KMS-11 (cell line): Measurements from ENCODE around the gene GPATCH1.
"Not testable (repeated sequence)": the region's sequence is repeated elsewhere in the genome, so short reads cannot be mapped to it uniquely, and the experiment has no call there.

ENCODE experiments used
- H2AFZ ChIP-seq: fragments of 200-600 bp; sonication (generic); 2 replicates; pipeline ENCODE4 v1.6.1; 2016; ENCODE audit warnings: antibody characterized with exemption, mixed run types, low read depth
- H3K27ac ChIP-seq: fragments of 200-600 bp; sonication (generic); 2 replicates; pipeline ENCODE4 v1.6.1; 2016; ENCODE audit warnings: mild to moderate bottlenecking, mixed run types
- H3K27me3 ChIP-seq: fragments of 200-600 bp; sonication (generic); 2 replicates; pipeline ENCODE4 v1.6.1; 2017; ENCODE audit warnings: mild to moderate bottlenecking, low read depth, mixed run types, moderate library complexity; ENCODE audit not compliant: insufficient read depth
- H3K36me3 ChIP-seq: fragments of 200-600 bp; sonication (generic); 2 replicates; pipeline ENCODE4 v1.6.1; 2017; ENCODE audit warnings: mild to moderate bottlenecking, mixed run types; ENCODE audit not compliant: insufficient read depth
- H3K4me1 ChIP-seq: fragments of 200-600 bp; sonication (generic); 2 replicates; pipeline ENCODE4 v1.6.1; 2016; ENCODE audit warnings: mild to moderate bottlenecking, low read depth, mixed run types; ENCODE audit not compliant: poor library complexity, severe bottlenecking
- H3K4me2 ChIP-seq: fragments of 200-600 bp; sonication (generic); 2 replicates; pipeline ENCODE4 v1.7.0; 2016; ENCODE audit warnings: mild to moderate bottlenecking, mixed run types
- H3K4me3 ChIP-seq: fragments of 200-600 bp; sonication (generic); IDR thresholded peaks from 2 replicates; pipeline ENCODE4 v1.6.1; 2017; ENCODE audit warnings: low read depth, low read length, mixed read lengths; ENCODE audit not compliant: insufficient read depth
- H3K79me2 ChIP-seq: fragments of 200-600 bp; sonication (generic); 2 replicates; pipeline ENCODE4 v1.6.1; 2016; ENCODE audit warnings: low read depth, mixed run types; ENCODE audit not compliant: insufficient read depth
- H3K9ac ChIP-seq: fragments of 200-600 bp; sonication (generic); 2 replicates; pipeline ENCODE4 v1.6.1; 2016; ENCODE audit warnings: mild to moderate bottlenecking, mixed run types
- H4K20me1 ChIP-seq: fragments of 200-600 bp; sonication (generic); 2 replicates; pipeline ENCODE4 v1.6.1; 2016; ENCODE audit warnings: mild to moderate bottlenecking, mixed run types; ENCODE audit not compliant: insufficient read depth
- TF ChIP-seq, protein P1 (sequence below): fragments of 200-600 bp; sonication (generic); conservative IDR thresholded peaks from 2 replicates; pipeline ENCODE4 v1.6.1; 2017; ENCODE audit warnings: low read depth, mild to moderate bottlenecking, antibody characterized with exemption, low read length, moderate library complexity, mixed read lengths

The GPATCH1 gene

DNA sequence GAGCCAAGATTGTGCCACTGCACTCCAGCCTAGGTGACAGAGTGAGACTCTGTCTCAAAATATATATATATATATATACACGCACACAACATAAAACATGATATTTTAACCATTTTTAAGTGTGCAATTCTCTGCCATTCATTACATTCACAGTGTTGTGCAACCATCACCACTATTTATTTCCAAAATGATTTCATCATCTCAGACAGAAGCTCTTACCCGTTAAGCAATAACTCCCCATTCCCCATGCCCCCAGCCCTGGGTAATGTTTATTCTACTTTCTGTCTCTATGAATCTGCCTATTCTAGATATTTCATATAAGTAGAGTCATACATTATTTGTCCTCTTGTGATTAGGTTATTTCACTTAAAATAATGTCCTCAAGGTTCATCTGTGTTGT lies 71.2 kb downstream of the GPATCH1 start:
- Histone ChIP-seq H3K4me2 (no peak overlapping the region), H3K36me3 (no peaks in the 10 kb centered on the region), H2AFZ (no peak overlapping the region), H3K9ac (no peak overlapping the region), H3K27ac (no peak overlapping the region), H3K4me3 (no peak overlapping the region), H3K4me1 (no peaks in the 10 kb centered on the region), H3K79me2 (no peaks in the 10 kb centered on the region), H4K20me1 (no peaks in the 10 kb centered on the region), H3K27me3 (no peaks in the 10 kb centered on the region)
- TF ChIP-seq, protein P1, sequence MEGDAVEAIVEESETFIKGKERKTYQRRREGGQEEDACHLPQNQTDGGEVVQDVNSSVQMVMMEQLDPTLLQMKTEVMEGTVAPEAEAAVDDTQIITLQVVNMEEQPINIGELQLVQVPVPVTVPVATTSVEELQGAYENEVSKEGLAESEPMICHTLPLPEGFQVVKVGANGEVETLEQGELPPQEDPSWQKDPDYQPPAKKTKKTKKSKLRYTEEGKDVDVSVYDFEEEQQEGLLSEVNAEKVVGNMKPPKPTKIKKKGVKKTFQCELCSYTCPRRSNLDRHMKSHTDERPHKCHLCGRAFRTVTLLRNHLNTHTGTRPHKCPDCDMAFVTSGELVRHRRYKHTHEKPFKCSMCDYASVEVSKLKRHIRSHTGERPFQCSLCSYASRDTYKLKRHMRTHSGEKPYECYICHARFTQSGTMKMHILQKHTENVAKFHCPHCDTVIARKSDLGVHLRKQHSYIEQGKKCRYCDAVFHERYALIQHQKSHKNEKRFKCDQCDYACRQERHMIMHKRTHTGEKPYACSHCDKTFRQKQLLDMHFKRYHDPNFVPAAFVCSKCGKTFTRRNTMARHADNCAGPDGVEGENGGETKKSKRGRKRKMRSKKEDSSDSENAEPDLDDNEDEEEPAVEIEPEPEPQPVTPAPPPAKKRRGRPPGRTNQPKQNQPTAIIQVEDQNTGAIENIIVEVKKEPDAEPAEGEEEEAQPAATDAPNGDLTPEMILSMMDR, result no peak

DNA sequence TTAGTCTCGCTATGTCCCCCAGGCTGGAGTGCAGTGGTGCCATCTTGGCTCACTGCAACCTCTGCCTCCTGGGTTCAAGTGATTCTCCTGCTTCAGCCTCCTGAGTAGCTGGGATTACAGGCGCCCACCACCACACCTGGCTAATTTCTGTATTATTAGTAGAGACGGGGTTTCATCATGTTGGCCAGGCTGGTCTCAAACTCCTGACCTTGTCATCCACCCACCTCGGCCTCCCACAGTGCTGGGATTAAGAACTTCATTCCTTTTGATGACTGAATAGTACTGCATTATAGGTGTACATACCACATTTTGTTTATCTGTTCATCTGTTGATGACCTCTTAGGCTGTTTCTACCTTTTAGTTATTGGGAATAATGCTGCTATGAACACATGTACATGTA lies 71.6 kb downstream of the GPATCH1 start:
- not testable (repeated sequence) for H3K27me3 ChIP-seq, H3K4me3 ChIP-seq, H4K20me1 ChIP-seq, H3K4me2 ChIP-seq, H2AFZ ChIP-seq, H3K4me1 ChIP-seq, H3K9ac ChIP-seq, H3K36me3 ChIP-seq, H3K79me2 ChIP-seq, H3K27ac ChIP-seq

DNA sequence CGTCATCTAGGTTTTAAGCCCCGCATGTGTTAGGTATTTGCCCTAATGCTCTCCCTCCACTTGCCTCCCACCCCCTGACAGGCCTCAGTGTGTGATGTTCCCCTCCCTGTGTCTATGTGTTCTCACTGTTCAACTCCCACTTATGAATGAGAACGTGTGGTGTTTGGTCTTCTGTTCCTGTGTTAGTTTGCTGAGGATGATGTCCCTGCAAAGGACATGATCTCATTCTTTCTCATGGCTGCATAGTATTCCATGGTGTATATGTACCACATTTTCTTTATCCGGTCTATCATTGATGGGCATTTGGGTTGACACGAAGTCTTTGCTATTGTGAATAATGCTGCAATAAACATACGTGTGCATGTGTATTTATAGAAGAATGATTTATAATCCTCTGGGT lies 73.3 kb downstream of the GPATCH1 start:
- not testable (repeated sequence) for H2AFZ ChIP-seq, H3K79me2 ChIP-seq, H3K4me2 ChIP-seq, H3K27me3 ChIP-seq, H3K27ac ChIP-seq, H4K20me1 ChIP-seq, H3K9ac ChIP-seq, H3K4me3 ChIP-seq, H3K4me1 ChIP-seq, H3K36me3 ChIP-seq

DNA sequence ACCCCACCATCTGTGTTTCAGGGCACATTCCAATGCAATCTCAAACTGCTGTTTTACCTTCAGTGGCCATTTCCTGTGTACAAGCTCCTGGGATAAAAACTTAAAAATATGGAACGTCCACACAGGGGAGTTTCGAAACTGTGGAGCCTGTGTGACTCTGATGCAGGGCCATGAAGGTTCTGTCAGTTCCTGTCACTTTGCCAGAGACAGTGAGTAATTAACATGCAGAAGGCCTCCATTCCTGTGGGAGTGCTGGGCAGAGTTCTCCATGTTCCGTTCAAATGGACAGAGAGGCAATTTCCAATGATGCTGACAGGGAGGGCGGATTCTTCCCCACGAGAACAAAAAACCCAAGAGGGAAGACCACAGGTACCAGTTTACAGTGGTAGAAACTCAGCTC lies 75.4 kb downstream of the GPATCH1 start:
- Histone ChIP-seq H3K27me3 (no peaks in the 10 kb centered on the region), H3K27ac (no peak overlapping the region), H3K4me2 (no peak overlapping the region), H3K9ac (no peak overlapping the region), H4K20me1 (no peaks in the 10 kb centered on the region), H3K79me2 (no peaks in the 10 kb centered on the region), H3K4me1 (peaks cover 8% of the 10 kb centered on the region), H2AFZ (no peak overlapping the region), H3K36me3 (no peaks in the 10 kb centered on the region), H3K4me3 (no peak overlapping the region)
- TF ChIP-seq, protein P1, result no peak

DNA sequence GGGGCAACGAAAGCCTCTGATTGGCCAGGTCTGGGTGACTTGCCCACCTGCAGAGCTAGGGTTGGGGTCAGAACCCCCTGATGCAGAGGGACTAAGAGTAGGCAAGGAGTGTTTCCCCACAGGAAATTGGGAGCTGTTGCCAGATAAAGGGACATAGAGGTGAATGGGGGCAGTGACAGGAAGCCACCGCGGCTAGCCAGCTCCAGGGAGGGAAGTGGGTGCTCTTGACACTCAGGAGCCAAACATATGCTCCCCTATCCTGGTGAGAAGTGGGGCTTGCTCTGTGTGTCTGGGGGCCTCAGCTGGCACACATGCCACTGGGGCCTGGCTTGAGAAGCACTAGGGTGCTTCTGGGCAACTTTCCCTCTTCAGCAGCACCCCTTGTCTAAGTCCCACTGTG lies 76.9 kb downstream of the GPATCH1 start:
- Histone ChIP-seq H4K20me1 (no peaks in the 10 kb centered on the region), H3K4me3 (no peak overlapping the region), H3K27ac (no peak overlapping the region), H3K36me3 (no peaks in the 10 kb centered on the region), H3K9ac (no peak overlapping the region), H3K4me1 (peaks cover 8% of the 10 kb centered on the region), H3K27me3 (no peaks in the 10 kb centered on the region), H3K4me2 (no peak overlapping the region), H3K79me2 (no peaks in the 10 kb centered on the region), H2AFZ (no peak overlapping the region)
- TF ChIP-seq, protein P1, result no peak
